GM21619 (cell line): ENCODE measurements around the gene ARHGEF4.
"Not testable (repeated sequence)": the region's sequence is repeated elsewhere in the genome, so short reads cannot be mapped to it uniquely, and the experiment has no call there.

ENCODE experiments used
- ATAC-seq: cut with Tn5 transposase; IDR thresholded peaks from one replicate; pipeline ENCODE4 v1.9.1; 2021; ENCODE audit not compliant: unreplicated experiment

ARHGEF4 gene

DNA sequence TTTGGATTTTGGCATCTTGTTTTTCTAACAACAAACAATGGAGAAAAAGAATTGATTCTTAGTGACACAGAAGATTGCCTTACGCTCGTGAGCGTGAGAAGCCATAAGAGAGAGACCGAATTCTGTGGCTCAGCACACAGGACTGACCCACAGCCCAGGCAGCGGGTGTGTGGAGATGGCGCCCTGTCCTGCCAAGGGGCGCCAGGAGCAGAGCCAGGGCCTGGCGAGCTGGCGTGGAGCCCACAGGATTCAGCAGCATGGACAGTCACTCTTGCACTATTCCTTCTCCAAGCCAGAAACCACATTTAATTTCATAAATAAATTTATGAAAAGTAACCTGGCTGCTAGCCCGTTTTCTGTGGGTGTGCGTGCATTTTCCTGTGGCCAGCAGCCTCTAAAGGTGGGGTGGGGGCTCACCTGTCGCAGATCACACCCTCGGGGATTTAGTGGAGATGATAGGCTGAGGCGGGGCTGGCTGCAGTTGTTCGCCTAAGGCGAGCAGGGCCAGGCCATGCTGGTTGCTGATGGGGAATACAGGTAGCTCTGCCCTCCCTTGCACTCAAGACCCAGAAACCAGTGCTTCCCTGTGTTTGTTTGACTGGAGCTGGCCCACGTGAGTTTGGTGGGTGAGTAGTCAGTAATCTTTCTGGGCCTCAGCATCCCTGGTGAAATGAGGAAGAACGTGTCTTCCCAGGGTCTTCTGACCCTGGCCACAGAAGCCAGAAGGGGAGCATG, 210.4 kb downstream of the ARHGEF4 start:
- ATAC-seq = no peak

DNA sequence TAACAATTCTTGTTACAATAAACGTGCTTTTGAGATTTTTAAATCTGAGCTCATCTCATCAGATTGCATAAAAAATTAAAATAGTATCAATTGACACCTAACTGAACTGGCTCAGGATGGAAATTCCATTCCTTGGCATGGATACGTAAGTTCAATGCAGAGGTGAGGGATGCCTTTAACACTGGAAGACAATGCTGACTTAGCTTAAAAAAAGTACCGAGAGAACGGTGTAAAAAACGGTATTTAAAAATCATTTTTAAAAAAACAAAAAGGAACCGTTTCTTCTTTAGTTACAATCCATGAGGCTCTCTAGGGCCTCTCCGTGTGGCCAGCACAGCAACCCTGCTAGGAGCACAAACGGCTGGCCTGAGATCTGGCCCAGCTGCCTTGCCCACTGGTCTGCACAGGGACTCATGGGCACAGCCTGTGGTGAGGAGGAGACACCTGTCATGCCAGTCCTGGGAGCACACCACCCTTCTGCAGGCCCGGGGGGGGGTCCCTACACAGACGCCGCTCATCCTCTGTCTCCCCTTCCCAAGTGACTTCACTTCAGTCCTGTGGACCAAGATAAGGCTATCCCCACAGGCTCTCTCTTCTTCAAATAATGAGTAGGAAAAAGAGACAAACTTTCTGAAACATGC, 211.3 kb downstream of the ARHGEF4 start:
- no peak for ATAC-seq

DNA sequence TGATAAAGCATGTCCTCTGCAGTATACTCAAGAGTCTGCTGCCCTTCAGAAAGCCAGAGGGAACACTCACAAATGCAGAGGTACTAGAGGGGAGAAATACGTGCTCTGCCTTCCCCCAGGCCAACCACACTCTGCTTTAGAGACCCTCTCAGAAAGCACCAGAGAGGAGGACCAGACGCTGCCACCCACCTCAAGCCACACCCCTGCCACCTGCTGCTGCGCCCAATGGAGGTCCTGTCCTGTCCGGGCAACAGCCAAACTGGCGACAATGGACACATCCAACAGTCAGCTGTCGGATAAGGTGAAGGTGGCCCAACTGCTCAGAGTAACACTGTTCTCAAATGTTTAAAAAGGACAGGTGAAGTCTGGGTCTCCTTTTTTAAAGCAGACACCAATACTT, 211.9 kb downstream of the ARHGEF4 start:
- ATAC-seq = no peak

DNA sequence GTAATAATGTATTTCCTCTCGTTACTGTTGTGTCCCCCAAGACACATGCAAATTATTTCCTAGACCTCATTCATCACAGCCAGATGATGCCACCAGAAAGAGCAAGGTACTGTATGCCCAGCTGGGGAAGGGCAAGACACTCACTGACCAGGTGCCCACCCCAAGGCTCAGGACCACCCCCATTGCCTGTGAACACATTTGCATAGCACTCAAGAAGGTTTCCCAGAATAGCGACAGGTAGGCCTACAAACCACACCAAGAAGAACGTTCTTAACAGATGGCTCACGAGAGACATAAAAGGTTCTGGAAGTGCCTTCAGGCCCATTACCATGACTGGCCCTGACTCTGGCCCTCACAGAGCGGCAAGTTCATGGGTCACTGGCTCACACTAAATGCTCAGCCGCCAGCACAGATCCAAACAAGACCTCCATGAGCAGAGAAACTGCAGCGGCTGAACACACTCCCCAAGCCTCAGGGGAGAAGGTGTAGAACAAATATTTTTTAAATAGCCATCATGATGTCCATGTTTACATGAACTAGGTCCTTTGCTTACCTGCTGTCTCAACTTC, 212.5 kb downstream of the ARHGEF4 start:
- ATAC-seq = no peak

DNA sequence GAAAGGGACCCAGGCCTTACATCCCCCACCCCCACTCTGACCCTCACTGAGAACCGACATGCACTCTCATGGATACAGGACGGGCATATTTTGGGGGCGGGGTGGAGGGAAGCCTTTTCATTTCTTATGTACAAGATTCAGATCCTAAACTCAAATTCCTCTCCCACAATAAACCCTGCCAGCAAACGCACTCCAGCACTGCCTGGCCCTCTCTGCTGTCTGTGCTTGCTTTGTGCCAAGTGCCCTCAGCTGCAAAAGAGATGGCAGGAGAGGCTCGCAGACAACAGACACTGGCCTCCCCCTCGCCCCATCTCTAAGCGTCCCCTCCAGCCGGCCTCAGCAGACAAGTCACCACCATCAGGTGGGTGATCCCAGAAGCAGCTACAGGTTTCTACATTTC, 214.2 kb downstream of the ARHGEF4 start:
- no peak for ATAC-seq

DNA sequence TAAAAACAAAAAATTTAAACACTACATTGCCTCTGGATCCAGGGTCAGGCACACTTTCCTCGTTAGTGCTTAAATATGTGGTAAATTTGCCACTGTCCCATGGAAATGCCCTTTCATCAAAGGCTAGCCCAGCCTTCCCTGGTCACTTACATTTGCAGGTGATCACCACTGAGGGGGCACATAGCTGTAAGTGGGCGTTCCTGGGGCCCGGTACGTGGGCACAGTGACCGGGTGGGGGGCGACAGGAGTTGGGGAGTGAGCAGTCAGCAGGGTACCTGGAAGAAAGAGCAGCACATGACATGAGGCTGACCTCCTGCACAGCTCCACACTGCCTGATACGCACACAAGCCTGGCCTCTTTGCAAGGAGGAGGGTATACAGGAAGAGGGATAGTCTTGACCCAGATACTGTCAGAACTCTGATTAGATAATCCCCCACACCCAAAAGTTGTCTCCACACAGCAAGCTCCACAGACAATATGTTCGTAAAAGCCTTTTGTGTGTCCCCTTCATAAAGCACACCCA, 216.1 kb downstream of the ARHGEF4 start:
- ATAC-seq = no peak

DNA sequence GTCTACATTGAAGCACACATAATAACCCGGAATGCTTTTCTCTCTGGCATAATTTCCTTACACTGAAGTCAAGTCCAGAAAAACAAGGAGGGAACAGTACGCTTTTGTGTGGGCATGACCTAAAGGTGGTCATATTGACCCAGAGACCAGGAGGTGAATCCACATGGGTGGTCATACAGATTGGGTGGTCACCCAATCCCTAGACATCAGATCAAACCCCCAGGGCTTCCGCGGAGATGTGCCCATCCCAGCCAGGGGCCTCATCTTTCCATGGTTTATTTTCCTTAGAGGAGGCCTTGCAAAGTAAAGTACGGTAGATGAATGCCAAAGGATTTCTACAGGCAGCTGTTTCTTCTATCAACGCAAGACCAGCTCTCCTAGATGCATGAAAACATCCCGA, 217.8 kb downstream of the ARHGEF4 start:
- ATAC-seq = no peak

DNA sequence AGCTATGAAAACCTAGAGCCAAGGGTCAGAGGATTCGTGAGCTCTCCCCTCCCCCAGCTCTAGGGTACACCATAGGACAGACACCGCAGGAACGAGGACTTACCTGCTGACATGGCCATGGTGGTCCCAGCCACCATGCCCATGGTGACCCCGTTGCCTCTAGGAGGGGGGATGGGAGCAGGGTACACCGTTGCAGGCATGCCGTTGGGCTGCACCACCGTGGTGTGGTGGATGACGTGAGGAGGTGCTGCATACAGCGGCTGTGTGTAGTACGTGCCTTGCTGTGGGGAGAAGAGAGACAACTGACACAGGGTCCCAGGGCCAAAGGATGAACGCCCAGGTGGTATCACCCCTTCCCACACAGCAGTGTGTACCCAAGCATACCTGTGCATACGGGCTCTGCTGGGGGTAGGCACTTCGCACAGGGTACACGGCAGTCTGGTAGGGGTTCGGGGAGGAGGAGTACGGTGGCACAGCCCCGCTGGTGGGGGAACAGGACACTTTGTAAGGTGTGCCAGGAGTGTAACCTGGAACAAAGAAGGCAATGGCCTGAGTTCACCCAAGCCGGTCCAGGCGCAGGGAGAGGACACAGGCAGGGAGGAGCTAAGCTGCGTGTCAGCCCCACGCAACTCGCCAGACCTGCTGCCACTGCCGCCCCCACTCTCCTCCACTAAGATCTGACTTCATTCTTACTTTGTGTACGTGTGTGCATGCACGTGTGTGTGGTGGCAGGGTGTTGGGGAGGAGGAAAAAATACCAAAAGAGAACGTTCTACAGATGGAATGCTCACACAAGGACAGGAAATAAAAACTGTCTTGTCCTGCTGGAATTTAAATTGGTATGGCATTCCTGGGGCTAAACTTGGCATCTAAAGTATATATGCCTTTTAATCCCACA, 218.7 kb downstream of the ARHGEF4 start:
- ATAC-seq = no peak

DNA sequence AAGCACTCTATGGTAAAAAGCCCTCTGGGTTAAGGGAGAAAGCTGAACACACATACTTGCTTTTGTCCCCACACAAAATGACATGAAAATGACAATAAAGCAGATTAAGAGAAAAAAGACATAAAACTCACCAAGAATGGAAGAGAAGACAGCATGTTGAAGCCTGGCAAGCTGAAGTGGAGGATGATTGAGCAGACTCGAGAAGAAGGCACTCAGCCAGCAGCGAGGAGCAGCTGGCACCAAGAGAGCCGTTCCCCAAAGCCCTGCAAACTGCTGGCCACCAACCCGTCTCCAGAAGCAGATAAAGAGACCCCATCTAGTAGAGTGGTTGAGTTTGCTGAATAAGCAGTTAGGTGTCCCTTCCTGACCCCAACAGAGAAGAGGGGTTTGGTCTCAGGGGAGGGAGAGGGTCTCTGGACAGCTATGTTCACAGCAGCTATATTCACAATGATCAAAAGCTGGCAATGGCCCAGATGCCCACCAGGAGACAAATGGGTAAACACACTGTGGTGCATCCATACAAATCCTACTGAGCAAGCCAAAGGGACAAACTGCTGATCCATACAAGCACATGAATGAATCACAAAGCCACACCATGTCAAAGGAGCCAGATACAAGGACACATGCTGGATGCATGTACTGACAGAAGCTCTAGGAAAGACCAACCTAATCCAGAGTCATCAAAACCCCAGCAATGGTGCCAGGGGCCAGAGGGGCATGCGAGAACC, 219.7 kb downstream of the ARHGEF4 start:
- ATAC-seq = no peak

DNA sequence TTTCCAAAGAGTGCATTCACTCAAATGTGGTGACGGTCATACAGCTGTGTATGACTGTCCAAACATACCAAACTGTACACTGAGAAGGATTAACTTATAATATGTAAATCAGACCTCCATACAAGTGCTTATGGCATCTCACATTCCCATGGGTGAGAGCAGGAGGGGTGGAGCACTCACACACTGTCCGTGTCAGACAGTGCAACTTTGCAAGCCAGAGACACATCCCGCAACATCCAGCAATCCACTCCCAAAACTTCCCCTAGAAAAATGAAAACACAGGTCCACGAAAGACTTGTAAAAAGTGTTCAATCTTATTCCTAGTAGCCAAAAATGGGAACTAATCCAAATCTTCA, 220.2 kb downstream of the ARHGEF4 start:
- ATAC-seq = no peak

DNA sequence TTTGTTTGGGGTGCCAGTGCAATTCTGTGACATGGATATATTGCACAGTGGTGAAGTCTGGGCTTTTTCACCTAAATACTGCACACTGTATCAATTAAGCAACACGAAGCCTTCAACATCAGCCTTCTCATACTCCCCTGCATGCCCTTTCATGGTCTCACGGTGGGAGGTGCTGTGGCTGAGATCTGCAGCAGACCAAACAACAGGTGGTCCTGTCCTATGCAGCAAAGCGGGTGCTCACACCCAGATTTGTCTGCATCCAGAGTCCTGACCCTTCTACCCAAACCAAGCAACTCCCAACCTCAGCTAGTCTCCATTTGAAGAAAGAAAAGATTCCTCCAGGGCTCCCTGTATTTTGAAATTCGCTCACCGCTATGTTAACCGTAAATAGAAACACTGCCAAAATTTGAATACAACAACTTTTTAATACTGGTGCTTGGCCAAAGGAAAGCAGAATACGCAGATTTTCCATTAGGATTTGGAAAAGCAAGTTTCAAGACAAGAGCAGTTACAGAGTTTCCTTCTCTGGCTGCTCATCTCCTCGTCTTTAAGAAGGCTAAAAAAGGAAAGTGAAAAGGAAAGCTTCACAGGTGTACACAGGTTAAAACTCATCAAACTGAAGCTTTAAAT, 221.6 kb downstream of the ARHGEF4 start:
- ATAC-seq = no peak

DNA sequence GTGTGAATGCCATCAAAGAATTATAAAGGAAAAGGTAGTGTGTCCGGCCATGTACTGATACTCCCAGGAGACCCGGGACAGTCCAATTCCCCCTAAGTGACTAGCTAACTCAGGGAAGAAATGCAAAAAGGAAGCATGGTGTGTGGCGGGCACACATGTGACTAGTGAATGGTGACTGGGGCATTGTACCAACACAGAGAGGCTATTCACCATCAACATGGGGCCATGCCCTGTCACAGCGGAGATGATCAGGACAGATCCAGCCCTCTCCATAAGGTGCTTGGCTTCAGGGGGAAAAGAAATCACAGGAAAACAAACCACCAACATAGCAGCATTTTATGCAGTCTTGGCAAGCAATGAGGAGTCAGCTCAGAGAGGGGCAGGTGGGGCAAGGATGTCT, 222.2 kb downstream of the ARHGEF4 start:
- no peak for ATAC-seq

DNA sequence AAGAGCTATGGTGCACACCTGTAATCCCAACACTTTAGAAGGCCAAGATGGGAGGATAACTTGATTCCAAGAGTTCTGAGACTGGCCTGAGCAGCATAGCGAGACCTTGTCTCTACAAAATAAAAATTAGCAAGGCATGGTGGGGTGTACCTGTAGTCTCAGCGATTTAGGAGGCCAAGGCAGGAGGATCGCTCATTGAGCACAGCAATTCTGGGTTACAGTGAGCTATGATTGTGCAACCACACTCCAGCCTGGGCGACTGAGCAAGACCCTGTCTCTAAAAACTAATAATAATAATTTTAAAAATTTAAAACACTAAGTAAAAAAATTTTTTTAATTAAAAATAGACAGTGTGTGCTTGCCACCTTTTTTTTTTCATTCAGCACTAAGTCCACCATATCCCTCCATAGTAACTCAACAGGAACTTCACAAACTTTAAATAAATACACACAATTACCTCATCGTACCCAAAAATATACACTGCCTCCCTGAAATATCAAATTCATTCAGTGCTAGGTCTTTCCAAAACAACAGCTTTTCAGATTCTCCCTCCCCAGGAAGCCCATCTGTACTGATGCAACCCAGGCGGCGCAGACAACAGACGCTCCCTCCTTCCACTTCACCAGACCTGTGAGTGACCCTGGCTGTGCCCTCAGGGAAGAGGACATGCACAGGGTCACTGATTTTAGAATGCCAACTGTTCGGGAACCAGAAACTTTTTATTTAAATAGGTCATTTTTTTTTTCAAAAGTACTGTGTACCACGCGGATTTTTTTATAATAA, 227.0 kb downstream of the ARHGEF4 start:
- ATAC-seq = no peak

DNA sequence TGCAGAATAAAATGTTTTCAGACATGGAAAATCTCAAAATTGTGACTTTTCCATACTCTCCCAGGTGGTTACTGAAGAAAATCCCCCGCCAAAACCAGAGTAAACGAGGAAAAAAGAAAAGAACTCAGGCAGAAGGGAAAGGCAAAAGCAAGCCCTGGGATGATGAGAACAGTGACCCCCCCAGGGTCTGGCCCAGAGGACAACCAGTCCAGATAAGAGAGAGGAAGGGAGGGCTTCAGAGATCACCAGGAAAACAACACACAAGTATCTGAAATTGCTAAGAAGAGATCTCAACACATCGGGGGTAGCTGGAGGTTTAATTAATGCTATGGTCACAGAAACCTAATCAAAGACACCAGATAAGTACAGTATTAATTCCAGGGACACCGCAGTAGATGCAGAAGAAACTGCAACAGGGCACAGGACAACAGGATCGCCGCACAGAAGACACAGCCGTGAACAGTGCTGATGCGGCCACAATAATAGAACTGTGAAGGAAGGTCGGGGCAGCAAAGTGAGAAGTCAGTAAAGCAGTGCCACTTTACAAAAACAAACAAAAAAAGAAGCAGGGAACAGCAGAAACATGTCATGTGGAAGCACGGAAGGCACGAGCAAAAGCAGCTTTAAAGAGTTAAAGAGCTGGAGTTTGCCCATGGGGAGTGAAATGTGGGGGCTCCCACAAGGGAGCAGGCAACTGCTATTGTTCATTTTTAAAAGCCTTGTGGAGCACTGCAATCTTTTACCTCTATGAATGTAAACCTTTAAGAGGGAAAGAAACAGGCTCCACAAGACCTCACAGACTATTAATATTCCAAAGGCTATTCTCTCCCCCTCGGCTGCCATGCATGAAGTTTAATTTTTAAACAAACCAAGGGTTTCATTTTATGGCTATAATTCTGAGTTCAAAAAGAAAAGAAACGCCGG, 228.1 kb downstream of the ARHGEF4 start:
- no peak for ATAC-seq

DNA sequence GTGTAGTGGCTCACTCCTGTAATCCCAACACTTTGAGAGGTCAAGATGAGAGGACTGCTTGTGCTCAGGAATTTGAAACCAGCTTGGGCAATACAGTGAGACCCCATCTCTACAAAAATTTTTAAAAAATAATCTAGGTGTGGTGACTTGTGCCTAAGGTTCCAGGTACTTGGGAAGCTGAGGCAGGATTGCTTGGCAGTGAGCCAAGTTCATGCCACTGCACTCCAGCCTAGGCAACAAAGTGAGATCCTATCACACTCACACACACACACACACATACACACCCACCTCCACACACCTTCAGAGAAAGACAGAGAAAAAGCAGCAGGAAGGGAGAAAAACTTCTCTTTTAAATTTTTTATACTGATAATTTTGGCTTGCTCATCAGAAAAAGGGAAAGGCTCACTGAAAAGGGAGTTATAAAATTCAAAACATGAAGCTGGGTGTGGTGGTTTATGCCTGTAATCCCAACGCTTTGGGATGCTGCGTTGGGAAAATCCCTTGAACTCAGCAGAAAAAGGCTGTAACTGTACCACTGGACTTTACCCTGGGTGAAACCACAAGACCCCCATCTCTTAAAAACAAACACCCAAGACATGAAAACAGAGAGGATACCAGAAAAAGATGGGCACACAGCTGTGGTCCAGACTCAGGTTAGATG, 230.9 kb downstream of the ARHGEF4 start:
- ATAC-seq = no peak

DNA sequence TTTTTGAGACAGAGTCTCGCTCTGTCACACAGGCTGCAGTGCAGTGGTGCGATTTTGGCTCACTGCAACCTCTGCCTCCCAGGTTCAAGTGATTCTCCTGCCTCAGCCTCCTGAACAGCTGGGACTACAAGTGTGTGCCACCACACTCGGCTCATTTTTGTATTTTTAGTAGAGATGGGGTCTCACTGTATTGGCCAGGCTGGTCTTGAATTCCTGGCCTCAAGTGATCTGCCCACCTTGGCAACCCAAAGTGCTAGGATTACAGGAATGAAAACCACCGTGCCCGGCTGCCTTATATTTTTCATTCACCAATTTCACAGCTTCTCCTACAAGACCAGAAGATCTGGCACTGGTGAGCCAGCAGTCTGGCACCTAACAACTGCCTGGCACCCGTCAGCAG, 231.5 kb downstream of the ARHGEF4 start:
- ATAC-seq = not testable (repeated sequence)

DNA sequence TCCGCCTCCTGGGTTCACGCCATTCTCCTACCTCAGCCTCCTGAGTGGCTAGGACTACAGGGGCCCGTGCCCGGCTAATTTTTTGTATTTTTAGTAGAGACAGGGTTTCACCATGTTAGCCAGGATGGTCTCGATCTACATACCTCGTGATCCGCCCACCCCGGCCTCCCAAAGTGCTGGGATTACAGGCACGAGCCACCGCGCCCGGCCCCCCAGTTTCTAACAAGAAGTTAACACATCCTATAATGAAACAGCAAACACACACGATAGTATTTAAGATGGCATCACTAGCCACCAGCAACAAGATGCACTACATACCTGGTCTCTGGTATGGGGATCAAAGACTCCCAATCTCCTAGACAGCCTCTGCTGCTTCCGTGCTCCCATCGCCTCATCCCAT, 238.9 kb downstream of the ARHGEF4 start:
- not testable (repeated sequence) for ATAC-seq

DNA sequence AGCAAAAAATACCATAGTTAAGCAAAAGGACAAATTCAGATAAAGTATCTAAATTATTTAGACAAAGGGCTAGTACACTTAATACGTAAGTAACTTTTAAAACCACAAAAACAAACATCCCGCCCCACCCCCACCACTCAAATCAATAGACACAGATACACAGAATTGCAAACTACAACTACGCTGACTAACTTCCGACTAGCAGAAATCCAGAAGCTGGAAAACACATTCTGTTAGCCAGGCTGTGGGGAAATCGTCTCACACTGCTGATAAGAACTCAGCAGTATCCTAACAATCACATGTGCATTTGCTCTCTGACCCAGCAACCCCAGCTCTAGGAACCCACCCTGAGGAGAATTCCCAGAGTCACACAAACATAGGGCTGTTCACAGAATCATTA, 240.0 kb downstream of the ARHGEF4 start:
- no peak for ATAC-seq
